Body of pancreas (tissue), 4 donors: ENCODE measurements around the gene PGD.

Experiments
- POLR2A ChIP-seq, 3 donors: fragments of 450-650 bp; IDR thresholded peaks; one replicate each; pipeline ENCODE4 v1.6.1; 2016; ENCODE audit warnings: antibody characterized with exemption in 3 of 3, mild to moderate bottlenecking in 2 of 3
- TF ChIP-seq, protein P1 (sequence below), 7 experiments: fragments of 450-650 bp in 4 of 7; fragments of 200-600 bp in 3 of 7; sonication (generic) in 3 of 7; IDR thresholded peaks; one replicate each; pipeline ENCODE4 v1.5.1; 2016 to 2019; ENCODE audit warnings: antibody characterized with exemption in 7 of 7

GRCh38 chr1:10434590-10434989 is 35.7 kb downstream of the PGD start:
- TF ChIP-seq, protein P1, sequence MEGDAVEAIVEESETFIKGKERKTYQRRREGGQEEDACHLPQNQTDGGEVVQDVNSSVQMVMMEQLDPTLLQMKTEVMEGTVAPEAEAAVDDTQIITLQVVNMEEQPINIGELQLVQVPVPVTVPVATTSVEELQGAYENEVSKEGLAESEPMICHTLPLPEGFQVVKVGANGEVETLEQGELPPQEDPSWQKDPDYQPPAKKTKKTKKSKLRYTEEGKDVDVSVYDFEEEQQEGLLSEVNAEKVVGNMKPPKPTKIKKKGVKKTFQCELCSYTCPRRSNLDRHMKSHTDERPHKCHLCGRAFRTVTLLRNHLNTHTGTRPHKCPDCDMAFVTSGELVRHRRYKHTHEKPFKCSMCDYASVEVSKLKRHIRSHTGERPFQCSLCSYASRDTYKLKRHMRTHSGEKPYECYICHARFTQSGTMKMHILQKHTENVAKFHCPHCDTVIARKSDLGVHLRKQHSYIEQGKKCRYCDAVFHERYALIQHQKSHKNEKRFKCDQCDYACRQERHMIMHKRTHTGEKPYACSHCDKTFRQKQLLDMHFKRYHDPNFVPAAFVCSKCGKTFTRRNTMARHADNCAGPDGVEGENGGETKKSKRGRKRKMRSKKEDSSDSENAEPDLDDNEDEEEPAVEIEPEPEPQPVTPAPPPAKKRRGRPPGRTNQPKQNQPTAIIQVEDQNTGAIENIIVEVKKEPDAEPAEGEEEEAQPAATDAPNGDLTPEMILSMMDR (IDR thresholded peaks at IDR 0.05): no peak
- TF ChIP-seq POLR2A (IDR thresholded peaks at IDR 0.05): no peak
